Measurements from ENCODE around the gene BCL2. TPM values are rescaled to one million over a fixed set of nuclear protein-coding genes. Genes with fewer than 3 reads are reported as not detected.

The BCL2 gene
- total RNA-seq, 2 donors from 2014 or later = 95.4 to 269 TPM

DNA sequence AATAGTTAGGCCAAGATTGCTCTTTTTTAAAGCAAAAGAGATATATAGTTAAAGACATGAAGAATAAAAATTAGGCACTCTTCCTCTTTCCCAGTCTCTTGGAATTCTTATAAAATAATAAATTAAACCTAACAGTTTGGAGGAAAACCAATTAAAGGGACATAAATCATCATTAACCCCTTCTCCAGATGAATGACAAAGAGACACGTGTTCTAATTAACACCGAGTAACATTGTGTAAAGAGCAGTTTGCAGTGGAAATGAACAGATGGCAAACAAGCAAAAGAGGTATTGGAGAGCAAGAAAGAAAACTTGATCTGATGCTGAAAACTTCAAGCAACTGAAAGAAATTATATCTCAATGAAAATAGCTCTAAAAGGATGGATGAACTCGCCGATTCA lies 48.4 kb downstream of the BCL2 start:
- H3K4me3 Mint-ChIP-seq = peak overlapping the region; percentile 20
- no peaks in the 10 kb centered on the region for H3K9me3 Mint-ChIP-seq

GRCh38 chr18:63267975-63268721 lies 51.4 kb downstream of the BCL2 start:
- Mint-ChIP-seq H3K36me3 (ENCODE audit: low read depth) (peaks cover 31% of the 10 kb centered on the region), H3K4me1 (peaks cover 47% of the 10 kb centered on the region), H3K27me3 (no peaks in the 10 kb centered on the region), H3K4me3 (peak overlapping the region; percentile 71), H3K9me3 (no peaks in the 10 kb centered on the region), H3K27ac (peak overlapping the region; percentile 75)
- peak; percentile 93 for ATAC-seq (replicated peaks)

More for the DNA sequence above, 48.4 kb downstream of the BCL2 start:
- Mint-ChIP-seq H3K36me3 (ENCODE audit: low read depth) (peaks cover 1% of the 10 kb centered on the region), H3K27me3 (no peaks in the 10 kb centered on the region), H3K4me1 (peaks cover 65% of the 10 kb centered on the region), H3K27ac (peak overlapping the region; percentile 61)
- no peak for ATAC-seq (replicated peaks)

- peaks cover 56% of the 10 kb centered on the region for H3K4me1 Mint-ChIP-seq
- H3K9me3 Mint-ChIP-seq = no peaks in the 10 kb centered on the region
- ATAC-seq (replicated peaks) = peak; percentile 34
- H3K36me3 Mint-ChIP-seq (ENCODE audit: low read depth) = peaks cover 41% of the 10 kb centered on the region
- peak overlapping the region; percentile 71 for H3K4me3 Mint-ChIP-seq
- H3K27ac Mint-ChIP-seq = peak overlapping the region; percentile 75
- H3K27me3 Mint-ChIP-seq = no peaks in the 10 kb centered on the region
These were observed 52.4 kb downstream of the BCL2 start for GRCh38 chr18:63266888-63267790.

DNA sequence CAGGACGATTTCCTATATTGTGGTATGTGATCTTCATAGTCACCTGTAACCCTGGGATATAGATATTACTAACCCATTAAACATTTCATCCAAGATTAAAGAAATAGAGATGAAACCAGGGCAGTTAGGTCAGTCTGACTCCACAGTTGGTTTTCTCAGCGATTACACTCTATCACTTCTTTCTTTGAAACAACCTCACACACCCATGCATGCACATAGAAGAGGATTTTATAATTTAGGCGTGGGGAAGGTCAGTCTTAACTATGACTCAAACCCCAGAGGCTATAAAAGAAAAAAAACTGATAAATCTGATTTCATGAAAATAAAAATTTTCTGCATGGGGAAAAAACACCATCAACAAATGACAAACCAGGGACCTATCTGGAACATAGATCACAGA lies 54.2 kb downstream of the BCL2 start:
- Mint-ChIP-seq H3K9me3 (no peaks in the 10 kb centered on the region), H3K36me3 (ENCODE audit: low read depth) (peaks cover 59% of the 10 kb centered on the region), H3K27ac (no peak overlapping the region), H3K4me3 (no peak overlapping the region), H3K4me1 (peaks cover 59% of the 10 kb centered on the region), H3K27me3 (no peaks in the 10 kb centered on the region)
- no peak for ATAC-seq (replicated peaks)

GRCh38 chr18:63264871-63265270 lies 54.7 kb downstream of the BCL2 start:
- no peaks in the 10 kb centered on the region for H3K27me3 Mint-ChIP-seq
- peaks cover 63% of the 10 kb centered on the region for H3K4me1 Mint-ChIP-seq
- H3K4me3 Mint-ChIP-seq = no peak overlapping the region
- H3K27ac Mint-ChIP-seq = no peak overlapping the region
- no peak for ATAC-seq (replicated peaks)
- peaks cover 64% of the 10 kb centered on the region for H3K36me3 Mint-ChIP-seq (ENCODE audit: low read depth)
- H3K9me3 Mint-ChIP-seq = no peaks in the 10 kb centered on the region

DNA sequence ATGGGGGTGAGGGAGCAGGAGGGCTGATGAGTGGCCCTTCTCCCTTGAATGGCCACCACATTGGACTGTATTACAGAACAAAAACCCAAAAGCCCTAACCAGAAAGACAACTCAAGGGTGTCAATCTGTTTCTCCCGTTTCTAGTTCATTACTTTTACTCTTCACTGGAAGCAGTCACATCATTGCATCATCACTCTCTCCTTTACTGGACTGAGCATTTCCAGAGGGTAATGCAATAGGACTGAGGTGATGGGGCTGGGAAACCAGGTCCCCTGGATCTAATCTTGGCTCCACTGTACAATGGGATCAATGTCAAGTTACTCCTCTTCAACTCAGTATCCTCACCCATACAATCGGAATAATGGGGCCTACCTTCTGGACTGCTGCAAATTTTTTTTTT lies 56.1 kb downstream of the BCL2 start:
- Mint-ChIP-seq H3K9me3 (no peaks in the 10 kb centered on the region), H3K4me3 (no peak overlapping the region), H3K36me3 (ENCODE audit: low read depth) (peaks cover 78% of the 10 kb centered on the region), H3K27ac (no peak overlapping the region), H3K27me3 (no peaks in the 10 kb centered on the region), H3K4me1 (peaks cover 65% of the 10 kb centered on the region)
- ATAC-seq (replicated peaks) = no peak

DNA sequence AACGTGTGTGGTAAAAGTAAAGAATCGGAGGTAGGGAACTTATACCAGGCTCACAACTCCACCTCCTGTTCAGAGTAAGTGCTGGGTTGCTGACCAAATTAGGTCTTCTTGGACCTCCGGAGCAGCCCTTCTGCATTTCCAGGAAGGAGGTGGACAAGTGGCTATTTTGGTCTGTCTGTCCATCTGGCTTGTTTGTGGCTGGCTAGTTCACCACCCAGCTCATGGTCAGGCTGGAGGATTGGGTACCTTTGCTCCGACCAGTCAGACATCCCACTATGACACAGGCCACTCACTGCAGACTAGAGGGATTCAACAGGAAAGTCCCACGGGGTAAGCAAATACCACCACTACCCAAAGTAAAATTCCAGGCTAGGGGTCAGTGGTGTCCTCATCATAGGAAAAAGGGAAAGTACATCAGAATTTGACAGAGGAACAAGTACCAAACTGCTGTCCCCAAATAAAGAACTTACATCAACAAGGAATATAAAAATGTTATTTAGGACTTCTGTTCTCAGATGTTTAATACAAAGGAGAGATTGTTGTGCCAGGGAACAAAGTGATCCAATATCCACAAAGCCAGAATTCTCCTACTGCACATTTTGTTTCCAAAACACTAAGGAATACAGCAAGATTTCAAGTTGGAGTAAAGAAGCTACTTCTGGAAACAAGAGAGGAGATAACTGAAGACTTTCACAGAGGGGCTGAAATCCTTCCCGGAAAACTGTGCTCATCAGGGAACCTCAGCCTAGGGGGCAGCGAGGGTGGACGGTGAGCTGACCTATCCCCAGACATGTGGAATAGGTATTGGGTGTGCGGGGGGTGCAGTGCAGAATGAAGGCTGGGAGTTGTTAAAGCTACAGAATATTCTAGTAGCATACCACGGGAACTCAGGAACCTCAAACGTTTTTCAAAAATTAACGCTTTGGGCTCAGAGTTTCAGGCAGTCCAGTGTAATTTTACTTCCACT lies 56.9 kb downstream of the BCL2 start:
- Mint-ChIP-seq H3K4me3 (no peak overlapping the region), H3K27me3 (no peaks in the 10 kb centered on the region), H3K36me3 (ENCODE audit: low read depth) (peaks cover 85% of the 10 kb centered on the region), H3K27ac (peak overlapping the region; percentile 37), H3K9me3 (no peaks in the 10 kb centered on the region), H3K4me1 (peaks cover 61% of the 10 kb centered on the region)
- ATAC-seq (replicated peaks) = no peak

DNA sequence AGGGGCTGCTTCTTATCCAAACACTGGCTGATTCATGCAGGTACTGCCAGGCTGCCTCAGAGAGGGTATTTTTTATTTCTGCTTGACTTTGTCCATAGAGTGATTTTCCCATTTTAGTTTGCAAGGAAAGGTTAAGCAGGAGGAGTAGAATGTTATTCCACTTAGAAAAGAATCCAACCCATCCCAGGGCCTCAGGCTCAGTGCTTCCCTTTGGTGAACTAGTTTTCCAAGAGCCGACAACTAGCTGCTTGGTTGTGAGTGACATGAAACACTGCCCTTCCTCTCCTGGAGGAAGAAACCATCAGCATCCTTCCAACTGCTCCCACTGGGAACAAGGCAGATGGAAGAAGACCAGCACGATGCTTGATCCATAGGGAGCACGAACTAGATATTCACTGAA lies 58.5 kb downstream of the BCL2 start:
- H3K27ac Mint-ChIP-seq = peak overlapping the region; percentile 71
- no peaks in the 10 kb centered on the region for H3K27me3 Mint-ChIP-seq
- peak overlapping the region; percentile 65 for H3K4me3 Mint-ChIP-seq
- peaks cover 58% of the 10 kb centered on the region for H3K4me1 Mint-ChIP-seq
- no peaks in the 10 kb centered on the region for H3K9me3 Mint-ChIP-seq
- ATAC-seq (replicated peaks) = no peak
- H3K36me3 Mint-ChIP-seq (ENCODE audit: low read depth) = peaks cover 99% of the 10 kb centered on the region

GRCh38 chr18:63260380-63260754 lies 59.2 kb downstream of the BCL2 start:
- Mint-ChIP-seq H3K36me3 (ENCODE audit: low read depth) (peaks cover 99% of the 10 kb centered on the region), H3K9me3 (no peaks in the 10 kb centered on the region), H3K4me3 (peak overlapping the region; percentile 65), H3K27ac (peak overlapping the region; percentile 71), H3K27me3 (no peaks in the 10 kb centered on the region), H3K4me1 (peaks cover 61% of the 10 kb centered on the region)
- ATAC-seq (replicated peaks) = no peak

DNA sequence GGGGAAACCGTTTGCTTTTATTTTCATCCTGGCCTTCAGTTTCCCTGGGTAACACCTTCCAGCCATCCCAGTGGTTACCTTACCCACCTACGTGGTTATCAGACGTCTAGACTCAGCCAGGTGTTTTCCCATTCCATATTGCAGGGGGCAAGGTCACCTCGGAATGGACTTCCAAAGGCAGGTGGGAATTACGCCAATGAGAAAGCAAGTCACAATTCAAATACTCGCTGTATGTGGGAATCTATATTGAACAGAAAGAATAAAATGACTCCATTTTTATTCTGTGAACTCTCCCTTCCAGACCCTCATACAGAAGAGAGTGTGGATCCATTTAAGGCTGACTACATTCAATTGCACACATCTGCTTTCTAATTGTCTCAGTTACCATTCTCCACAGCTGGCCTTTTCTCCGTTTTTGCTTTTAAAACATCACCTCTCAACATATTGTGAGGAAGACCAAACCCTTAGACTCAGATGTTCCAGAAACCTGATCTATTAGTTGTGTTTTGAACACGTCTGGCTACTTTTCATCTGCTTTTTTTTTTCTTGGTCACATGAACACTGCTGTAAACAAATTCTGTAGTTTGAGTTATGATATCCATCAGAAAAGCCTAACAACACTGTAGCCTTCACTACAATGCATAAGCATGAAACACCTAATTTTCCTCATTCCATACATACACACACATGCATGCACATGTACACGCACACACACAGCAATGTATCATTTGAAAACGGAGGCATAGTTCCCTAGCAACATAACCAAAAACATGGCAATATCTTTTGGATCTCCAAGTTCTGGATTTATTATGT lies 59.8 kb downstream of the BCL2 start:
- no peak for ATAC-seq (replicated peaks)
- no peaks in the 10 kb centered on the region for H3K9me3 Mint-ChIP-seq
- peak overlapping the region; percentile 71 for H3K27ac Mint-ChIP-seq
- peak overlapping the region; percentile 65 for H3K4me3 Mint-ChIP-seq
- no peaks in the 10 kb centered on the region for H3K27me3 Mint-ChIP-seq
- peaks cover 61% of the 10 kb centered on the region for H3K4me1 Mint-ChIP-seq
- peaks cover 99% of the 10 kb centered on the region for H3K36me3 Mint-ChIP-seq (ENCODE audit: low read depth)

GRCh38 chr18:63258749-63259566 lies 60.6 kb downstream of the BCL2 start:
- Mint-ChIP-seq H3K36me3 (ENCODE audit: low read depth) (peaks cover 99% of the 10 kb centered on the region), H3K4me1 (peaks cover 68% of the 10 kb centered on the region), H3K9me3 (no peaks in the 10 kb centered on the region), H3K4me3 (peak overlapping the region; percentile 65), H3K27me3 (no peaks in the 10 kb centered on the region), H3K27ac (peak overlapping the region; percentile 59)
- no peak for ATAC-seq (replicated peaks)

- Mint-ChIP-seq H3K4me1 (peaks cover 76% of the 10 kb centered on the region), H3K27me3 (no peaks in the 10 kb centered on the region), H3K36me3 (ENCODE audit: low read depth) (peaks cover 99% of the 10 kb centered on the region), H3K4me3 (peak overlapping the region; percentile 57), H3K9me3 (no peaks in the 10 kb centered on the region), H3K27ac (peak overlapping the region; percentile 58)
- ATAC-seq (replicated peaks) = peak; percentile 57
These were observed 62.1 kb downstream of the BCL2 start for GRCh38 chr18:63257453-63257852.

DNA sequence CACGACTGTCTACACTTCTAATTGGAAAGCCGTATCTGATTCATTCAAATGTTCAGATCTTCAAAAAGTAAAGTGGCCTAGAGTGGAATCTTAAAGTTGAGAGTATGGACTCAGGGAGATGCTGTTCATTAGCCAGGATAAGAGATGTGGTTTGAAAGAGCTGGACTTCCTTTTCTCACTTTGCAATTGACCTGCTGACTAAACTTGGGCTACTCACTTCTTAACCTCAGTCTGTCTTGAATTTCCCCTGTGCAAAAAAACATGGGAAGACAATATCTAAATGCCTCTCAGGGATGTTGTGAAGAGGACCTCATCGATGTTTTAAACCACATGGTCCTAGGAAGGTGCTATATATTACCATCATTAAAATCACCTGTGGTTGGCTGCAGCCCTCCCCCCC lies 64.1 kb downstream of the BCL2 start:
- H3K27me3 Mint-ChIP-seq = no peaks in the 10 kb centered on the region
- H3K4me3 Mint-ChIP-seq = peak overlapping the region; percentile 57
- peaks cover 69% of the 10 kb centered on the region for H3K4me1 Mint-ChIP-seq
- H3K27ac Mint-ChIP-seq = peak overlapping the region; percentile 53
- peak; percentile 35 for ATAC-seq (replicated peaks)
- H3K9me3 Mint-ChIP-seq = no peaks in the 10 kb centered on the region
- H3K36me3 Mint-ChIP-seq (ENCODE audit: low read depth) = peaks cover 98% of the 10 kb centered on the region

All from activated T-helper 17 cell treated with anti-CD3 and anti-CD28 coated beads, Interleukin-2, amount 50 U/mL, for 72 hours (primary cell).